ENCODE data around the gene AGL. TPM values are rescaled to one million over a fixed set of nuclear protein-coding genes. Genes with fewer than 3 reads are reported as not detected.
"Not testable (repeated sequence)": the region's sequence is repeated elsewhere in the genome, so short reads cannot be mapped to it uniquely, and the experiment has no call there.

AGL gene
- total RNA-seq, 1 experiment from 2014 or later = 12.0 TPM

GRCh38 chr1:99836171-99837103 is 13.7 kb upstream of the AGL start:
- H3K4me1 ChIP-seq (ENCODE audit: control insufficient read depth, insufficient read depth, low read length); H3K9me3 ChIP-seq (ENCODE audit: control insufficient read depth, insufficient read depth, low read depth, low read length); H3K27me3 ChIP-seq (ENCODE audit: control insufficient read depth, insufficient read depth, low read length); intact Hi-C loops (cut with micrococcal nuclease; ENCODE audit: unreplicated experiment); POLR2A ChIA-PET; DNase-seq (ENCODE audit: low read depth, low spot score); H3K4me3 ChIP-seq (ENCODE audit: low read depth in 2 of 2, low read length in 2 of 2); in situ Hi-C loops (cut with HindIII; ENCODE audit: low pct_unique_long_range_greater_than_20kb, low sequenced_read_pairs); H3K36me3 ChIP-seq (ENCODE audit: control insufficient read depth, insufficient read depth, low read length); H3K27ac ChIP-seq (ENCODE audit: low read length); BruUV-seq (replicated peaks); CTCF ChIA-PET; ATAC-seq: not testable (repeated sequence)

- ATAC-seq; H3K36me3 ChIP-seq (ENCODE audit: control insufficient read depth, insufficient read depth, low read length); H3K9me3 ChIP-seq (ENCODE audit: control insufficient read depth, insufficient read depth, low read depth, low read length); POLR2A ChIA-PET; H3K27ac ChIP-seq (ENCODE audit: low read length); CTCF ChIA-PET; H3K4me3 ChIP-seq (ENCODE audit: low read depth in 2 of 2, low read length in 2 of 2); DNase-seq (ENCODE audit: low read depth, low spot score); H3K4me1 ChIP-seq (ENCODE audit: control insufficient read depth, insufficient read depth, low read length); in situ Hi-C loops (cut with HindIII; ENCODE audit: low pct_unique_long_range_greater_than_20kb, low sequenced_read_pairs); H3K27me3 ChIP-seq (ENCODE audit: control insufficient read depth, insufficient read depth, low read length); BruUV-seq (replicated peaks): not testable (repeated sequence)
- intact Hi-C loops (cut with micrococcal nuclease; ENCODE audit: unreplicated experiment) = loop anchor here (10.0 kb wide), 1 partner anchor 64 kb away; no protein-coding TSS in a partner anchor
Measured at GRCh38 chr1:99840353-99840752, 9.8 kb upstream of the AGL start.

- no peak overlapping the region for H3K27ac ChIP-seq (ENCODE audit: low read length)
- no peaks in the 10 kb centered on the region; the same call in 1 of the 2 replicates for H3K27me3 ChIP-seq (ENCODE audit: control insufficient read depth, insufficient read depth, low read length)
- no peak for DNase-seq (ENCODE audit: low read depth, low spot score)
- BruUV-seq (replicated peaks) = no TSS peak
- no peaks in the 10 kb centered on the region for H3K4me1 ChIP-seq (ENCODE audit: control insufficient read depth, insufficient read depth, low read length)
- intact Hi-C loops (cut with micrococcal nuclease; ENCODE audit: unreplicated experiment) (loop anchor here (10.0 kb wide), 1 partner anchor 61 kb away; no protein-coding TSS in a partner anchor), in situ Hi-C loops (cut with HindIII; ENCODE audit: low pct_unique_long_range_greater_than_20kb, low sequenced_read_pairs) (no loop called here)
- H3K4me3 ChIP-seq (ENCODE audit: low read depth in 2 of 2, low read length in 2 of 2) = no peak overlapping the region
- no peaks in the 10 kb centered on the region for H3K9me3 ChIP-seq (ENCODE audit: control insufficient read depth, insufficient read depth, low read depth, low read length)
- no peaks in the 10 kb centered on the region for H3K36me3 ChIP-seq (ENCODE audit: control insufficient read depth, insufficient read depth, low read length)
- ChIA-PET POLR2A (no interaction called here), CTCF (no interaction called here)
- no peak for ATAC-seq
- TF ChIP-seq TCF7L2 (IDR thresholded peaks at IDR 0.05; ENCODE audit: low read depth, low read length) = no peak
Measured at GRCh38 chr1:99843760-99844159, 6.4 kb upstream of the AGL start.

- CTCF ChIA-PET; H3K4me1 ChIP-seq (ENCODE audit: control insufficient read depth, insufficient read depth, low read length); ATAC-seq; BruUV-seq (replicated peaks); DNase-seq (ENCODE audit: low read depth, low spot score); H3K9me3 ChIP-seq (ENCODE audit: control insufficient read depth, insufficient read depth, low read depth, low read length); H3K27me3 ChIP-seq (ENCODE audit: control insufficient read depth, insufficient read depth, low read length); H3K4me3 ChIP-seq (ENCODE audit: low read depth in 2 of 2, low read length in 2 of 2); in situ Hi-C loops (cut with HindIII; ENCODE audit: low pct_unique_long_range_greater_than_20kb, low sequenced_read_pairs); POLR2A ChIA-PET; H3K27ac ChIP-seq (ENCODE audit: low read length); H3K36me3 ChIP-seq (ENCODE audit: control insufficient read depth, insufficient read depth, low read length): not testable (repeated sequence)
- intact Hi-C loops (cut with micrococcal nuclease; ENCODE audit: unreplicated experiment) = loop anchor here (10.0 kb wide), 1 partner anchor 60 kb away; no protein-coding TSS in a partner anchor
Measured at GRCh38 chr1:99845201-99845600, 5.0 kb upstream of the AGL start.

GRCh38 chr1:99849413-99849743 is 783 bp upstream of the AGL start:
- intact Hi-C loops (cut with micrococcal nuclease; ENCODE audit: unreplicated experiment) = loop anchor here (10.0 kb wide), 1 partner anchor 55 kb away; no protein-coding TSS in a partner anchor
- CTCF ChIA-PET = no interaction called here
- no TSS peak for BruUV-seq (replicated peaks)
- POLR2A ChIA-PET = no interaction called here
- H3K4me3 ChIP-seq (ENCODE audit: low read depth in 2 of 2, low read length in 2 of 2) = peak overlapping the region; percentile 77 to 79
- H3K9me3 ChIP-seq (ENCODE audit: control insufficient read depth, insufficient read depth, low read depth, low read length) = no peaks in the 10 kb centered on the region
- in situ Hi-C loops (cut with HindIII; ENCODE audit: low pct_unique_long_range_greater_than_20kb, low sequenced_read_pairs) = no loop called here
- peaks cover 4% of the 10 kb centered on the region; the same call in 1 of the 2 replicates for H3K36me3 ChIP-seq (ENCODE audit: control insufficient read depth, insufficient read depth, low read length)
- DNase-seq (ENCODE audit: low read depth, low spot score) (no peak), ATAC-seq (peak; percentile 55)
- H3K4me1 ChIP-seq (ENCODE audit: control insufficient read depth, insufficient read depth, low read length) = peaks cover 3% of the 10 kb centered on the region; the same call in 1 of the 2 replicates
- no peaks in the 10 kb centered on the region for H3K27me3 ChIP-seq (ENCODE audit: control insufficient read depth, insufficient read depth, low read length)
- TF ChIP-seq CTCF (IDR thresholded peaks at IDR 0.05) (no peak), SIN3A (IDR thresholded peaks at IDR 0.05; ENCODE audit: borderline replicate concordance, insufficient read depth, low read depth, low read length) (no peak), TCF7L2 (IDR thresholded peaks at IDR 0.05; ENCODE audit: low read depth, low read length) (no peak), REST (IDR thresholded peaks at IDR 0.05; ENCODE audit: insufficient read depth in 1 of 2, low read depth in 2 of 2, low read length in 1 of 2) (no peak), POLR2AphosphoS5 (IDR thresholded peaks at IDR 0.05; ENCODE audit: low read depth, low read length) (no peak)
- H3K27ac ChIP-seq (ENCODE audit: low read length) = peak overlapping the region; percentile 83

Measured in Panc1 (cell line).